Vagina (tissue), 2 donors: Measurements from ENCODE around the gene CLEC2L.

Experiments used
- POLR2A ChIP-seq, 2 donors: fragments of 450-650 bp; IDR thresholded peaks; one replicate each; pipeline ENCODE4 v1.6.1; 2017; ENCODE audit warnings: antibody characterized with exemption in 2 of 2, mild to moderate bottlenecking in 2 of 2, moderate library complexity in 2 of 2
- TF ChIP-seq, protein P1 (sequence below), 3 experiments: fragments of 450-650 bp in 2 of 3; fragments of 200-600 bp in 1 of 3; sonication (generic) in 1 of 3; IDR thresholded peaks; one replicate each; pipeline ENCODE4 v1.5.1; 2017 to 2019; ENCODE audit warnings: antibody characterized with exemption in 3 of 3, mild to moderate bottlenecking in 2 of 3, moderate library complexity in 2 of 3

DNA sequence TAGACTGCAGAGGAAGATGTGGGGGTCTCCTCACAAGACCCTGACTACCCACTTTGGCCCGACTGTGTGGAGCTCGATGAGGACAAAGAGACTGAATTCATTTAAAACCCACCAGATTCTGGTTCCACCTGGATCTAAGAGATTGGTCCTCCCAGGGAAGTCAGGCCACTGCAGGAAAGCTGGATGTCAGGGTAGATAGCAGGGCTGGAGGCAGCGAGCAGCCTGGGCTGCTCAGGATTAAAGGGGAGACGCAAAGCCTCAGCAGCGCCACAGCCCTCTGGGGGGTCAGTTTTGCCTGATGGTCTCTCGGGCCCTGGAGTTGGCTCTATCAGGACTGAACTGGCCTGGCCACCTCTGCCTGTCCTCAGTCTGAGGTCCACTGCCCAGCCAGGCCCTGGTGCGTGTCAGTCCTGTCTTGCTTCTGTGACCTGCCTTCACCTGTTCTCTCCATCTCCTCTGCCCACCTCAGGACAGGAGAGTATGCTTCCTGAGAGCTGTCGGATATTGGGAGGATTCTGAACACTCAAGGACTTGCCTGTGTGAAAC, 27.8 kb upstream of the CLEC2L start:
- TF ChIP-seq, protein P1, sequence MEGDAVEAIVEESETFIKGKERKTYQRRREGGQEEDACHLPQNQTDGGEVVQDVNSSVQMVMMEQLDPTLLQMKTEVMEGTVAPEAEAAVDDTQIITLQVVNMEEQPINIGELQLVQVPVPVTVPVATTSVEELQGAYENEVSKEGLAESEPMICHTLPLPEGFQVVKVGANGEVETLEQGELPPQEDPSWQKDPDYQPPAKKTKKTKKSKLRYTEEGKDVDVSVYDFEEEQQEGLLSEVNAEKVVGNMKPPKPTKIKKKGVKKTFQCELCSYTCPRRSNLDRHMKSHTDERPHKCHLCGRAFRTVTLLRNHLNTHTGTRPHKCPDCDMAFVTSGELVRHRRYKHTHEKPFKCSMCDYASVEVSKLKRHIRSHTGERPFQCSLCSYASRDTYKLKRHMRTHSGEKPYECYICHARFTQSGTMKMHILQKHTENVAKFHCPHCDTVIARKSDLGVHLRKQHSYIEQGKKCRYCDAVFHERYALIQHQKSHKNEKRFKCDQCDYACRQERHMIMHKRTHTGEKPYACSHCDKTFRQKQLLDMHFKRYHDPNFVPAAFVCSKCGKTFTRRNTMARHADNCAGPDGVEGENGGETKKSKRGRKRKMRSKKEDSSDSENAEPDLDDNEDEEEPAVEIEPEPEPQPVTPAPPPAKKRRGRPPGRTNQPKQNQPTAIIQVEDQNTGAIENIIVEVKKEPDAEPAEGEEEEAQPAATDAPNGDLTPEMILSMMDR (IDR thresholded peaks at IDR 0.05) = no peak
- no peak for TF ChIP-seq POLR2A (IDR thresholded peaks at IDR 0.05)
